ENCODE results near the gene GPC6.

The GPC6 gene

DNA sequence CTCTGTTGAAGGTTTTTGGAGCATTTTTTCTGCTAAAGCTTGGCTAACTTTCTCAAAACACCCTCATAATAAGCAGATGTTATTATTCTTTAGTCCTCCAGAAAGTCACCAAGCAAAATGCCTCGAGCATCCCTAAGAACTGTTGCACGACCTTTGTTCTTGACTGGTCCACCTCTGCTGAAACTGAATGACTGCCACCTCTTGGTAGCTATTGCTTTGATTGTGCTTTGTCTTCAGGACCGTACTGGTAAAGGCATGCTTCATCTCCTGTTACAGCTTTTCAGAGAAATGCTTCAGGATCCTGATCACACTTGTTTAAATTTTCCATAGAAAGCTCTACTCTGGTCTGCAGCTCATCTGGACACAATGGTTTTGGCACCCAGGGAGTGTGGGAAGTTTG, 998.1 kb downstream of the GPC6 start:
- no peaks in the 10 kb centered on the region for H3K9me3 ChIP-seq (ENCODE audit: insufficient read depth, low read length)
- no peaks in the 10 kb centered on the region for H3K27me3 ChIP-seq (ENCODE audit: low read depth, low read length)
- H3K4me1 ChIP-seq (ENCODE audit: low read length): no peaks in the 10 kb centered on the region
- no peak overlapping the region for H3K9ac ChIP-seq (ENCODE audit: low read length)
- no peak overlapping the region for H3K4me2 ChIP-seq (ENCODE audit: low read length)
- H2AFZ ChIP-seq (ENCODE audit: low read depth, low read length): no peak overlapping the region
- H3K36me3 ChIP-seq (replicated peaks; ENCODE audit: low read depth, low read length): no peaks in the 10 kb centered on the region
- no peak overlapping the region for H3K27ac ChIP-seq (ENCODE audit: low read length)
- H4K20me1 ChIP-seq (ENCODE audit: insufficient read depth, low read length): no peaks in the 10 kb centered on the region
- TF ChIP-seq EZH2phosphoT487 (IDR thresholded peaks at IDR 0.05; ENCODE audit: low read depth): no peak
- TF ChIP-seq, protein P1, sequence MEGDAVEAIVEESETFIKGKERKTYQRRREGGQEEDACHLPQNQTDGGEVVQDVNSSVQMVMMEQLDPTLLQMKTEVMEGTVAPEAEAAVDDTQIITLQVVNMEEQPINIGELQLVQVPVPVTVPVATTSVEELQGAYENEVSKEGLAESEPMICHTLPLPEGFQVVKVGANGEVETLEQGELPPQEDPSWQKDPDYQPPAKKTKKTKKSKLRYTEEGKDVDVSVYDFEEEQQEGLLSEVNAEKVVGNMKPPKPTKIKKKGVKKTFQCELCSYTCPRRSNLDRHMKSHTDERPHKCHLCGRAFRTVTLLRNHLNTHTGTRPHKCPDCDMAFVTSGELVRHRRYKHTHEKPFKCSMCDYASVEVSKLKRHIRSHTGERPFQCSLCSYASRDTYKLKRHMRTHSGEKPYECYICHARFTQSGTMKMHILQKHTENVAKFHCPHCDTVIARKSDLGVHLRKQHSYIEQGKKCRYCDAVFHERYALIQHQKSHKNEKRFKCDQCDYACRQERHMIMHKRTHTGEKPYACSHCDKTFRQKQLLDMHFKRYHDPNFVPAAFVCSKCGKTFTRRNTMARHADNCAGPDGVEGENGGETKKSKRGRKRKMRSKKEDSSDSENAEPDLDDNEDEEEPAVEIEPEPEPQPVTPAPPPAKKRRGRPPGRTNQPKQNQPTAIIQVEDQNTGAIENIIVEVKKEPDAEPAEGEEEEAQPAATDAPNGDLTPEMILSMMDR (IDR thresholded peaks at IDR 0.05; ENCODE audit: low read depth, low read length): no peak
- no peak overlapping the region for H3K4me3 ChIP-seq (ENCODE audit: low read length)
- no peaks in the 10 kb centered on the region for H3K79me2 ChIP-seq (ENCODE audit: low read length)

DNA sequence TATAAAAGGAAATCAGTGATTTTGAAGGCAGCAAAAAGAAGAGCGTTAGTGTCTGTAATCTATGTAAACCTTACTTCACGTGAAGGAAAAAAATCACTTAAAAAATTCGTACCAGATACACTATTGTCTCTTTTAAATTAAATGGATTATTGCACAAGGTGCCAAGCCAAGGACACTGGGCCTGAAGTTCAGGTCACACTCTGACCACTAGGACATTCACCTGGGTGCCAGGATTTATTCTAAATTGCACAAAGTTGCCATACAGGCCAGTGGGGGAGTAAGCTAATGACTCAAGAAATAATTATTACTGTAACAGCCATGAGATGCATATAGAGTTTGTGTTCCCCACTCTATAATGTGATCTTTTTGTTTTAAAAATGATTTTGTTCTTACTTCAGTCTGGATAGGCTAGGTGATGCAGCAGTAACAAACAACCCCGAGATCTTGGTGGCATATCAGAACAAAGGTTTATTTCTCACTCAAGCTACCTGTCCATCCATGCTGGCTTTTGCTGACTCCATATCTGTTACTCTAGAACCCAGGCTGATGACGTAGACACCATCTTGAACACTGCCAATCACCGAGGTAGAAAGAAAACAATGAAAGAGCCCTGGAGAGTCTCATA, 1000.8 kb downstream of the GPC6 start:
- TF ChIP-seq, protein P1 (IDR thresholded peaks at IDR 0.05; ENCODE audit: low read depth, low read length): no peak
- Histone ChIP-seq H4K20me1 (ENCODE audit: insufficient read depth, low read length) (no peaks in the 10 kb centered on the region), H3K27ac (ENCODE audit: low read length) (no peak overlapping the region), H2AFZ (ENCODE audit: low read depth, low read length) (no peak overlapping the region), H3K27me3 (ENCODE audit: low read depth, low read length) (no peaks in the 10 kb centered on the region), H3K9me3 (ENCODE audit: insufficient read depth, low read length) (no peaks in the 10 kb centered on the region), H3K4me1 (ENCODE audit: low read length) (no peaks in the 10 kb centered on the region), H3K79me2 (ENCODE audit: low read length) (no peaks in the 10 kb centered on the region), H3K36me3 (replicated peaks; ENCODE audit: low read depth, low read length) (no peaks in the 10 kb centered on the region), H3K4me2 (ENCODE audit: low read length) (no peak overlapping the region), H3K4me3 (ENCODE audit: low read length) (no peak overlapping the region), H3K9ac (ENCODE audit: low read length) (no peak overlapping the region)

DNA sequence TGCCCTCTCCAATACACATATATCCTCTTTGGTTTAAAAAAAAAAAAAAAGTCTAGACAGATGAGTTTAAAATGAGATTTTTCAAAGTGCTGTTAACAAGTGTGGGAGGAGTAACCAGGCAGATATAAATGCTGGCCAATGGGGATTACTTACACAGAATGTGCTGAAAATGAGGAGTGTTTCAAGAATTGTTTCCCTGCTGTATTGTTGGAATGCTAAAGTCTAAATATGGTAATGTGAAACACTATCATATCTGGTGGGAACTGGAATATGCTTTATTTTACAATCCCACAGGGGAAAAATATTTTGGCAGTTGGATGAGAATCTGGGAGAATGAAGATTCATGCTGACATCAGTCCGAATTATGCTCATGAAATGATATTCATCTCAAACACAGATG, 1002.2 kb downstream of the GPC6 start:
- no peaks in the 10 kb centered on the region for H3K79me2 ChIP-seq (ENCODE audit: low read length)
- H4K20me1 ChIP-seq (ENCODE audit: insufficient read depth, low read length): no peaks in the 10 kb centered on the region
- no peaks in the 10 kb centered on the region for H3K27me3 ChIP-seq (ENCODE audit: low read depth, low read length)
- no peak overlapping the region for H3K9ac ChIP-seq (ENCODE audit: low read length)
- TF ChIP-seq EZH2phosphoT487 (IDR thresholded peaks at IDR 0.05; ENCODE audit: low read depth): no peak
- TF ChIP-seq, protein P1 (IDR thresholded peaks at IDR 0.05; ENCODE audit: low read depth, low read length): no peak
- no peak overlapping the region for H3K27ac ChIP-seq (ENCODE audit: low read length)
- no peaks in the 10 kb centered on the region for H3K9me3 ChIP-seq (ENCODE audit: insufficient read depth, low read length)
- H3K4me2 ChIP-seq (ENCODE audit: low read length): no peak overlapping the region
- no peak overlapping the region for H2AFZ ChIP-seq (ENCODE audit: low read depth, low read length)
- H3K4me1 ChIP-seq (ENCODE audit: low read length): no peaks in the 10 kb centered on the region
- H3K36me3 ChIP-seq (replicated peaks; ENCODE audit: low read depth, low read length): no peaks in the 10 kb centered on the region
- no peak overlapping the region for H3K4me3 ChIP-seq (ENCODE audit: low read length)

DNA sequence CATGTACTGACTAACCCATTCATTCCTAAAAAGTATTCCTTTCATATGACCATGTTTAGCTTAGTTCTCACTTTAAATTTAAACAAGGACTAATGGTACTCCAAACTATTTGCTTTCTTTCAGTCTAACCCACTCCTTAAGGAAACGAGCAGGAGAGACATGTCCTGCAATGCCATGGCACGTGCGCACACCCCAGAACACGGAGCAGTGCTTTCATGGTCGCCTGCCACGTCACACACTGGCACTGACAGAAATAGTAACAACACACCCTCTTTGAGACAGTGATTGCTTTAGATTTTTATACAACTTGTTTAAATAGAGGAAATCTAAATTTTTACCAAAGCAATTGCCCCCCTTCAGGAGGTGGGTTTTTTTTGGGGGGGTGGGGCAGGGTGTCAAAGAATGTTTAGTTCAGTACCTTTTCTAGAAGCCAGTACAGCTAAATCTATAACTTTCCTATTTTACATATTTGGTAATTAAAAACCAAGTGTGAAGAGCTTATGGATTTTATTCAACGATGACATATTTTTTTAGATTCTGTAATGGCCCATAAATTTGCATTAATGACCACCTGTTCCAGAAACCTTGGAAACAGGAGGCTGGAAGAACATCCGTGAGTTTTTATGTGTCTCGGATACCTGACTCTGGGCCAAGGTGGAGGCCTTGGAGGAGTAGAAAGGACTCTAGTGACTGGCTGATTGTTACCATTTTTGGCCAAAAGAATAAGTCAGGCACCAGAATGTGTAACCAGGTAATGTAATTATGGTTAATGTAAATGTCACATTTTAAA, 1005.7 kb downstream of the GPC6 start:
- TF ChIP-seq EZH2phosphoT487 (IDR thresholded peaks at IDR 0.05; ENCODE audit: low read depth): no peak
- TF ChIP-seq, protein P1 (IDR thresholded peaks at IDR 0.05; ENCODE audit: low read depth, low read length): no peak
- no peaks in the 10 kb centered on the region for H3K9me3 ChIP-seq (ENCODE audit: insufficient read depth, low read length)
- H3K27me3 ChIP-seq (ENCODE audit: low read depth, low read length): no peaks in the 10 kb centered on the region
- no peak overlapping the region for H3K4me2 ChIP-seq (ENCODE audit: low read length)
- no peak overlapping the region for H2AFZ ChIP-seq (ENCODE audit: low read depth, low read length)
- H3K4me3 ChIP-seq (ENCODE audit: low read length): no peak overlapping the region
- H3K79me2 ChIP-seq (ENCODE audit: low read length): no peaks in the 10 kb centered on the region
- H3K27ac ChIP-seq (ENCODE audit: low read length): no peak overlapping the region
- H3K4me1 ChIP-seq (ENCODE audit: low read length): no peaks in the 10 kb centered on the region
- no peaks in the 10 kb centered on the region for H4K20me1 ChIP-seq (ENCODE audit: insufficient read depth, low read length)
- H3K36me3 ChIP-seq (replicated peaks; ENCODE audit: low read depth, low read length): no peaks in the 10 kb centered on the region
- no peak overlapping the region for H3K9ac ChIP-seq (ENCODE audit: low read length)
